ENCODE data around the gene CHL1.

CHL1 gene

DNA sequence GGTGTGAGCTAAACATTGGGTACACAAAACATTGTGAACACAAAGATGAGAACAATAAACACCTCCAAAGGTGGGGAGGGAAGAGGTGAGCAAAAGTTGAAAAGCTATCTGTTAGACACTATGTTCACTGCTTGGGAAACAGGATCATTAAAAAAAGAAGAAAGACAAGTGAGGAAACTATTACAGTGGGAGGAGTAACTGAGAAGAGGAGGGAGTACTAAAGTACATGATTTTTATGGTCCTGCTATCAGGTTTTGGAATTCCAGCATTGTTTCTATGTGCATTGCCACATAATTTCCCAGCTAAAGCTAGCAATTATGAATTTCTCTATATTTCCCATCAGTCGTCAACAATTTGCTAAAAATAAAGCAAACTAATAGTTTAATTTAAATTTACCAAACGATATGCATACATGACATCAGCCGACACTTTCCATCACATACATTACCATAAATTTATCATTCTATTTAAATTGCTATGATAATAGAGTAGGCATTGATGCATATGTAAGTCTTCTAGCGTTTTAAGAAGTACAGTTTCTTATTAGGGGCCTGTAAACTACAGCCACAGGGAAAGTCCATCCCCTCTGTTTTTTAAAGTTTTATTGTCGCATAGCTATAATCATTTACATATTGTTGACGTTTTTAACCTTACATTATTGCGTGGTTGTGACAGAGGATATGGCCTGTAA lies 221.8 kb downstream of the CHL1 start:
- no peak for DNase-seq

GRCh38 chr3:420584-420983 lies 224.0 kb downstream of the CHL1 start:
- DNase-seq: no peak

DNA sequence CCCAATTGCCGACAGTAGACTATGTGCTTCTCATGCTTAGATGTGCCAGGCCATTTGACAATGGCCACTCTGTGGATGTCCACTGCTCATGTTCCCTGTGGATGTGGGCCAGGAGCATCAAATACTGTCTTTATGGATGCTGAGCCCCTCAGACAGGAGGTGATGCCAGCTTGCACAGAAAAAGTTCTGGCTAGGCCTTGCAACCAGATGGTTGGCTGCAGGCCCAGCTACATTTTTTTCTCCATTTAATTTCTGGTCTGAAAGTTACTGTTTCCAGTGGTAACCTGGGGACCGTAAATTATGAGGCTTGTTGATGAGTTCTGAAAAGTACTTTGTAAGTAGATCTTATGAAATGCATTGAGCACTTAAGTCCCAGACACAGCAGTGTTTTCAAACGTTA lies 228.5 kb downstream of the CHL1 start:
- peak; percentile 64 for DNase-seq

DNA sequence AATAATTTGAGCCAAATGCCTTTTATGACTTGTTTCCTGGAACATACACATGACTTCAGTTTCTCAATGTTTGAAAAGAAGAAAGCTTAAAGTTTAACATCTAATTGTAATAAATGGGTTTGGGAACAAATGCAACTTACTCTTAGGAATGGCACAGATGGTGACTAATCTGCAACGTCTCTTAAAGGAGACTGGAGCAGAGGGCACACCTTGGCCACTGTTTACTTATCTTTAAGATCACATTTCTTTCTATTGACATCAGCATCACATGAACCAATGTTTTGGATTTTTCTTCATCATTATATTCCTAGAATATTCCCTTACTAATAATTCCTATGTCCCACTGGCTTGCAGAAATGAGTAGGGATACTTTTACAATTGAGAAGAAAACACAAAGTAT lies 229.5 kb downstream of the CHL1 start:
- DNase-seq: no peak

GRCh38 chr3:427128-427527 lies 230.6 kb downstream of the CHL1 start:
- no peak for DNase-seq

DNA sequence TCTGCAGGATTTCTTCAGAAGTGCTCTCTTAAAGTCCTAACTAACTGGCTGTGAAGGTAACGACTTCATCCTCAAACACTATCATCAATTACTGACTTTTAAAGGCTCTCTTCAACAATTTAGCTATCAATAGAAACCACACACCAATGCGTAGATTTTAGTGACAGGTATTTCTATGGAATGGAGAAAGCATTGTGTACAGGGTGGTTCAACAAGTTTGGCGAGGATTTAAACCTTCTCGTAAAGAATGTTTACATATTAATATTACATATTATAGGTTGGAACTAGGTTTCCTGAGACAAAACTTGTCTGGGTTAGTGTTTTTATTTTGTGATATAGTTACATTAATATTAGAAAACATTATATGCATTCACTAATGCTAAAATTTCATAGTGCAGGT lies 233.6 kb downstream of the CHL1 start:
- no peak for DNase-seq

- DNase-seq: no peak
Observed at GRCh38 chr3:435161-435560, 238.6 kb downstream of the CHL1 start.

- DNase-seq: no peak
Observed at GRCh38 chr3:436053-436452, 239.5 kb downstream of the CHL1 start.

DNA sequence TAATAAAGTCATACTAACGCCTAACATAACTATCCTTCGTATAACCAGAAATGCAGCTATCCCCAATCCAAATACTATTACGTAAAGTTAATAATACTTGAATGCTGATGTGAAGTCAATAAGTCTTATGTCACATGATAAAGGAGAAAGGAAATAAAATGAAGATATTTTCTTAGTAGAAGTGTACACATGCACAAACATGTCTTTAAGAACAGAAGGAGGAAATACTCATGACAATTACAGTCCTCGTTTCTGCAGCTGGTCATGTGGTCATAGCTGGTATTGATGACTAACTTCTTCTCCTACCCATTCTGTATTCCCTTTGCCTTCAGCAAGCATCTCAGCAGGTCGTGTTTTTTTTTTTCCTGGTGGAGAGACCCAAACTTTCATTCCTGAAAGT lies 244.3 kb downstream of the CHL1 start:
- DNase-seq: no peak

DNA sequence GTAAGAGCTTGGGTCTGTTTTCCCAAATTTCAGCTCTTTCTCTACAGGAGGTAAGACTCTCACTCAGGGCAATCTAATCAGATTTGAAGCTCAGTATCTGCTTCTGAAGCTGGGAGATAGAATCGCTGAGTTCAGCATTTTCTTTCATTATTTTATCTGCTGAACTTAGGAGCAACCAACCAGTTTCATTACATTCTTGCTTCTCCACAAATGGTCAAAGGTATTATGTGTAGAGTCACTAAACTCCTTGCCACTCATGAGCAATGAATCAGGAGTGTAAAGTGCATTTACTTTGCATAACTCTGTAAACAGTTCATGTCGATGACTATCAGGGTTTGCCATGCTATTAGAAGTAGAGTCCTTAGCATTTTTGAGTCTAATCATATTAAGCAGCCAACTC lies 249.4 kb downstream of the CHL1 start:
- no peak for DNase-seq

- no peak for DNase-seq
Observed at GRCh38 chr3:447671-448070, 251.1 kb downstream of the CHL1 start.

GRCh38 chr3:449711-450110 lies 253.1 kb downstream of the CHL1 start:
- DNase-seq: no peak

GRCh38 chr3:452221-452620 lies 255.7 kb downstream of the CHL1 start:
- no peak for DNase-seq

DNA sequence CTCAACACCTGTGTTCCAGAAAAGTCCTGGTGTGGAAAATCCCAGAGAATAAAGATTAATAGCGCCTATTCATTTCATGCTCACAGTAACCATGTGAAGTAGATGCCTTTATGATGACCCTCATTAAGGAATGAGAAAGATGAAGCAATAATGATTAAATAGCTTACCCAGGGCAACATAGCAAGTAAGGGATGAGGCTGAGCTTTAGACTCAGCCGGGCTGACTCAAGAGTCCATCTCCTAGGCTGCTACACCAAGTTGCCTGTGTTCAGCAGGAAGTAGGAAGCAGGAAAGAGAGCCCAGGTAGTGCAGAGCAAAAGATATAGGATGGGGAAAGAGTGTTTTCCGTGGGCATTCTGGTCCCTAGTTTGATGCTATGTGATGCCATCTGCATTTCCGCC lies 256.5 kb downstream of the CHL1 start:
- no peak for DNase-seq

- no peak for DNase-seq
Observed at GRCh38 chr3:454986-455385, 258.4 kb downstream of the CHL1 start.

GRCh38 chr3:458124-458523 lies 261.6 kb downstream of the CHL1 start:
- no peak for DNase-seq

GRCh38 chr3:458653-459310 lies 262.2 kb downstream of the CHL1 start:
- DNase-seq: no peak
